Activated T-helper 2 cell treated with anti-CD3 and anti-CD28 coated beads, Interferon-gamma antibody, Interleukin-2, Interleukin-4, amounts not matched to agents 10 μg/mL and 5 μg/mL and 100 μg/mL, durations not matched to agents 14 hours and 24 hours and 36 hours (primary cell): Measurements from ENCODE around the gene SLC6A16. TPM values are rescaled to one million over a fixed set of nuclear protein-coding genes. Genes with fewer than 3 reads are reported as not detected.
"Not testable (repeated sequence)": the region's sequence is repeated elsewhere in the genome, so short reads cannot be mapped to it uniquely, and the experiment has no call there.

Source experiments
- DNase-seq: peaks from one replicate; pipeline ENCODE4 v3.0.0; 2021; ENCODE audit warnings: low spot score
- H3K27ac Mint-ChIP-seq: one replicate; pipeline ENCODE4 v1.8.0; 2021; ENCODE audit warnings: mixed read lengths
- H3K27me3 Mint-ChIP-seq: one replicate; pipeline ENCODE4 v1.8.0; 2021; ENCODE audit warnings: low read depth, mixed read lengths
- H3K36me3 Mint-ChIP-seq: one replicate; pipeline ENCODE4 v1.8.0; 2021; ENCODE audit warnings: low read depth, mixed read lengths
- H3K4me1 Mint-ChIP-seq: one replicate; pipeline ENCODE4 v1.8.0; 2021; ENCODE audit warnings: low read depth, mixed read lengths
- H3K4me3 Mint-ChIP-seq: one replicate; pipeline ENCODE4 v1.8.0; 2021; ENCODE audit warnings: low read depth, mild to moderate bottlenecking, moderate library complexity, mixed read lengths
- H3K9me3 Mint-ChIP-seq: one replicate; pipeline ENCODE4 v1.8.0; 2021; ENCODE audit warnings: mixed read lengths
- intact Hi-C: fragments of 100-400 bp; cut with micrococcal nuclease; formaldehyde crosslinking; loops from one replicate; pipeline ENCODE4 v1.15.1; 2023
- total RNA-seq: library from RNA; stranded (reverse); gene quantifications from 2 replicates; pipeline ENCODE4 v1.2.3, GENCODE V29; 2022

SLC6A16 gene
- total RNA-seq: 1.3 and 2.2 TPM in 2 replicates

DNA sequence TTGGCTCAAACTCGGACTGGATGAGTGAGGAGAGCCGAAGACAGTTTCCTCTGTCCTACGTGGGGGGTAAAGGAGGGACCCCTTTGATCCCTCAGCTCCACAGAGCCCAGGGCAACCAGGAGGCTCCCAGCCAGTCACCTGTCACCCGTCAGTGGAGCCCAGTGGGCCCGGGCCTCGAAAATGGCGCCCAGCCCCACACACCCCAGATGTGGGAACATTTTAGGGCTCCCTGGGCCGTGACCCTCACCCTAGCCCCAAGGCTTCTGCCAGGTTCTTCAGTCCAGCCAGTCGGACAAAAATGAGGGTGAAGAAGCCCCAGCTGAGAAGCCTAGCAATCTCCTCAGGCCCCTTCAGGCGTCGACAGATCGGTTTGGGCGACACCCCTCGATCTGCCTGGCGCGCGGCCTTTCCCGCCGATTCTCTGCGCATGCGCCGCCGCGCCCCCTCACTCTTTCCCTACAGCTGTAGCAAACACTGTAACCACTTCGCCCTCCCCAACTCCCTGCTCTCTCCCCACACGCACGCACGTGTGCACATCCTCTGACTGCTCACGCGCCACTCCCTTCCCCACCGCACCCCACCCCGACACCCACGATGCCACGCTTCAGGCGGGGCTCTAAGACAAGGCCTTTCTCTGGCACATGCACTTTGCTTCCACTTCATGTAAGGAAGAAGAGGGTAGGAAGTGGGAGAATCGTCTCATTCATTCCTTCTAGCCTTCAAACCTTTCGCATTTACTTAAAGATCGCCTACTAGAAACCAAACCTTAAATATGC is at the start of gene SLC6A16:
Gene SLC6A16, minus strand, starts transcription at position 391 of the 776 bp plus-strand sequence. CDS start 13,844 bp downstream, outside the sequence.
- peaks cover 19% of the 10 kb centered on the region for H3K36me3 Mint-ChIP-seq
- DNase-seq: peak; percentile 6
- H3K4me1 Mint-ChIP-seq: peaks cover 17% of the 10 kb centered on the region
- H3K27ac Mint-ChIP-seq: no peak within 1 kb of the TSS
- H3K9me3 Mint-ChIP-seq: peaks cover 9% of the 10 kb centered on the region
- H3K27me3 Mint-ChIP-seq: no peaks in the 10 kb centered on the region
- H3K4me3 Mint-ChIP-seq: no peak within 1 kb of the TSS
- intact Hi-C loops: no loop called here

- DNase-seq, H3K4me3 Mint-ChIP-seq, intact Hi-C loops, H3K4me1 Mint-ChIP-seq, H3K36me3 Mint-ChIP-seq, H3K27me3 Mint-ChIP-seq, H3K27ac Mint-ChIP-seq: not testable (repeated sequence)
- H3K9me3 Mint-ChIP-seq: peaks cover 10% of the 10 kb centered on the region
Measured at GRCh38 chr19:49373174-49373573, 48.2 kb upstream of the SLC6A16 start.

DNA sequence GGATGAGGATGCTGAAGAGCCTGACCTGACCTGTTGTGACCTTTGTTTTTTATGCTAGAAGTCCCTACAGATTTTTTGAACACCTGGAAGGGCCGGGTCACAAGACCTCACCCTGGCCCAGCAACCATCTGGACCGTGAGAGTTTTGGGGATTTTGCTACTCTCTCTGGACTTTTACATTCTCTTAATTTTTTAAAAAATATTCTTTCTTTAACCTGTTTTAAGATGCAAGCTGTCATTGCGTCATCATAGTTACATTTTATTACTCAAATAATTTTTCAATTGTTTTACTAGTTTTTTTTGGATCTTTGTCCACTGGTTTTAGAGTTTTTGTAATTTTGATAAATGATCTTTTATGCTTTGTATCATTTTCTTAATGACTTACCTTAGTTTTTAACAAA is 46.2 kb upstream of the SLC6A16 start:
- DNase-seq: no peak
- peaks cover 3% of the 10 kb centered on the region for H3K27me3 Mint-ChIP-seq
- peaks cover 10% of the 10 kb centered on the region for H3K9me3 Mint-ChIP-seq
- intact Hi-C loops: no loop called here
- H3K27ac Mint-ChIP-seq: no peak overlapping the region
- no peaks in the 10 kb centered on the region for H3K36me3 Mint-ChIP-seq
- H3K4me1 Mint-ChIP-seq: no peaks in the 10 kb centered on the region
- H3K4me3 Mint-ChIP-seq: no peak overlapping the region

- peaks cover 14% of the 10 kb centered on the region for H3K27me3 Mint-ChIP-seq
- no peaks in the 10 kb centered on the region for H3K36me3 Mint-ChIP-seq
- no peaks in the 10 kb centered on the region for H3K4me1 Mint-ChIP-seq
- no peak overlapping the region for H3K27ac Mint-ChIP-seq
- peaks cover 10% of the 10 kb centered on the region for H3K9me3 Mint-ChIP-seq
- H3K4me3 Mint-ChIP-seq: no peak overlapping the region
- no peak for DNase-seq
- intact Hi-C loops: no loop called here
Measured at GRCh38 chr19:49368711-49369358, 43.8 kb upstream of the SLC6A16 start.

DNA sequence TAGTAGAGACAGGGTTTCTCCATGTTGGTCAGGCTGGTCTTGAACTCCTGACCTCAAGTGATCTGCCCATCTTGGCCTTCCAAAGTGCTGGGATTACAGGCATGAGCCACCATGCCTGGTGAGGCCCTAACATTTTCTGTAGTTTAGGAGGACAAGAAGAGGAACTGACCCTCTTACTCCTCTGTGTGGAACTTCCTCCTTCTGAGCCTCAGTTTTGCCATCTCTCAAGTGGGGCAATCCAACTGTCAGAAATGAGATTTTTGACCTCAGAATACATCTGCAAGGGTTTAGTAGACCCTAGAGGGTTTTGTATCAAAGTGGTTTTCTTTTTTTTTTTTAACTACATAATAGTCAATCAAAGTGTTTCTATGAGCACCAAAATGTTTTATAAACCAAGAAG is 41.1 kb upstream of the SLC6A16 start:
- peaks cover 4% of the 10 kb centered on the region for H3K4me1 Mint-ChIP-seq
- H3K36me3 Mint-ChIP-seq: no peaks in the 10 kb centered on the region
- intact Hi-C loops: no loop called here
- H3K4me3 Mint-ChIP-seq: no peak overlapping the region
- no peak for DNase-seq
- H3K27me3 Mint-ChIP-seq: peaks cover 23% of the 10 kb centered on the region
- peaks cover 10% of the 10 kb centered on the region for H3K9me3 Mint-ChIP-seq
- no peak overlapping the region for H3K27ac Mint-ChIP-seq

DNA sequence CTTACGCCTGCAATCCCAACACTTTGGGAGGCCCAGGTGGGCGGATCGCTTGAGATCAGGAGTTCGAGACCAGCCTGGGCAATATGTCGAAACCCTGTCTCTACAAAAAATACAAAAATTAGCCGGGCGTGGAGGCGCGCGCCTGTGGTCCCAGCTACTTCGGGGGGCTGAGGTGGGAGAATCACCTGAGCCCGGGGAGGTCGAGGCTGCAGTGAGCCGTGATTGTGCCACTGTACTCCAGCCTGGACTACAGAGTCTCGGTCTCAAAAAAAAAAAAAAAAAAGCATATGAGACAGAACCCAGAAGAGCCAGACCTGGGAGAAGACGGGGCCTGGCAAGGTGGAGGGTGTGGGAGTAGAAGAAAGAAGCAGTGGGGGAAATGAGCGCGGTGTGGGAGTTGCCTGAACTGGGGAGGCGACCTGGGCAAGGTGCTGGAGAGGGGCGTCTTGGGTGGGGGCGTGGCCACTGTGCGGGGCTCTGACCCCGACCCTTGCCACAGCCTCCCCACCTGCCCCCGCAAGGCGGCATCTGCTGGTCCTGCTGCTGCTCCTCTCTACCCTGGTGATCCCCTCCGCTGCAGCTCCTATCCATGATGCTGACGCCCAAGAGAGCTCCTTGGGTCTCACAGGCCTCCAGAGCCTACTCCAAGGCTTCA is 39.2 kb upstream of the SLC6A16 start:
- H3K27ac Mint-ChIP-seq: no peak overlapping the region
- H3K36me3 Mint-ChIP-seq: no peaks in the 10 kb centered on the region
- peaks cover 6% of the 10 kb centered on the region for H3K9me3 Mint-ChIP-seq
- peaks cover 4% of the 10 kb centered on the region for H3K4me1 Mint-ChIP-seq
- no peak overlapping the region for H3K4me3 Mint-ChIP-seq
- DNase-seq: no peak
- H3K27me3 Mint-ChIP-seq: peaks cover 36% of the 10 kb centered on the region
- intact Hi-C loops: no loop called here

- Mint-ChIP-seq H3K36me3 (no peaks in the 10 kb centered on the region), H3K9me3 (no peaks in the 10 kb centered on the region), H3K4me1 (peaks cover 4% of the 10 kb centered on the region), H3K27ac (no peak within 1 kb of the TSS), H3K27me3 (peaks cover 36% of the 10 kb centered on the region), H3K4me3 (no peak within 1 kb of the TSS)
- peak; percentile 80 for DNase-seq
- intact Hi-C loops: no loop called here
Measured at GRCh38 chr19:49363268-49364082, 38.5 kb upstream of the SLC6A16 start, which contains the start of gene DKKL1. DKKL1 (plus strand) TSS chr19:49363877; CDS start chr19:49363999, 122 bp downstream.

DNA sequence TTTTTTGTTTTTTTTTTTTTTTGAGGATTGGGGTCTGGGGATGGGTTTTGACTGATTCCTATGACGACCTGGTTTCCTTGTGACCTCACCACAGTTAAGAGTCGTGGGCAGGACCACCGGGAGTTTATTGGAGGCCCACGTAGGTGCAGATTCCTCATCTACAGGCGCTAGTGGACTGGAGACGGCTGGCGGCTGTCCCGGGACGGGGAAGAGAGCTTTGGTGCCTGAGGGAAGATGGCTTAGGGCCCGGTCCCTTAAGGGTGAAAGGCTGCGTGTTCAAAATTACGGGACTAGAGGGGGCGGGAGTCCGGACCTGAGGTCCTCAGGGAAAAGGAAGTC is 37.9 kb upstream of the SLC6A16 start:
- intact Hi-C loops: no loop called here
- Mint-ChIP-seq H3K4me1 (peaks cover 4% of the 10 kb centered on the region), H3K36me3 (no peaks in the 10 kb centered on the region), H3K27me3 (peaks cover 36% of the 10 kb centered on the region), H3K27ac (no peak overlapping the region), H3K4me3 (no peak overlapping the region), H3K9me3 (no peaks in the 10 kb centered on the region)
- DNase-seq: no peak

GRCh38 chr19:49362048-49362928 is 37.3 kb upstream of the SLC6A16 start, which contains the start of gene TEAD2:
TEAD2 (minus strand) TSS chr19:49362416; CDS start chr19:49360075, 2,341 bp downstream.
- no peak for DNase-seq
- no peaks in the 10 kb centered on the region for H3K36me3 Mint-ChIP-seq
- peaks cover 37% of the 10 kb centered on the region for H3K27me3 Mint-ChIP-seq
- H3K4me1 Mint-ChIP-seq: peaks cover 4% of the 10 kb centered on the region
- no peak within 1 kb of the TSS for H3K27ac Mint-ChIP-seq
- intact Hi-C loops: no loop called here
- H3K4me3 Mint-ChIP-seq: no peak within 1 kb of the TSS
- H3K9me3 Mint-ChIP-seq: no peaks in the 10 kb centered on the region

- H3K4me3 Mint-ChIP-seq: no peak overlapping the region
- intact Hi-C loops: no loop called here
- no peak overlapping the region for H3K27ac Mint-ChIP-seq
- DNase-seq: no peak
- peaks cover 4% of the 10 kb centered on the region for H3K4me1 Mint-ChIP-seq
- peaks cover 43% of the 10 kb centered on the region for H3K27me3 Mint-ChIP-seq
- H3K9me3 Mint-ChIP-seq: no peaks in the 10 kb centered on the region
- H3K36me3 Mint-ChIP-seq: no peaks in the 10 kb centered on the region
Measured at GRCh38 chr19:49361438-49362047, 36.6 kb upstream of the SLC6A16 start.

GRCh38 chr19:49359851-49360820 is 35.1 kb upstream of the SLC6A16 start:
- intact Hi-C loops: no loop called here
- H3K9me3 Mint-ChIP-seq: no peaks in the 10 kb centered on the region
- no peaks in the 10 kb centered on the region for H3K36me3 Mint-ChIP-seq
- H3K4me3 Mint-ChIP-seq: no peak overlapping the region
- H3K4me1 Mint-ChIP-seq: peaks cover 6% of the 10 kb centered on the region
- peaks cover 46% of the 10 kb centered on the region for H3K27me3 Mint-ChIP-seq
- no peak for DNase-seq
- no peak overlapping the region for H3K27ac Mint-ChIP-seq
